Activated B cell treated with CpG ODN at 0.5 μM for 24 hours (primary cell): ENCODE measurements around the gene THSD4. TPM values are rescaled to one million over a fixed set of nuclear protein-coding genes. Genes with fewer than 3 reads are reported as not detected.

Experiments
- ATAC-seq: fragments of 200-7000 bp; cut with Tn5 transposase; one replicate; pipeline ENCODE4 v1.10.0; 2021; ENCODE audit warnings: low read depth, mild to moderate bottlenecking, moderate library complexity
- CTCF ChIA-PET: fragments of 350-600 bp; sonication (Branson Sonifier 250); formaldehyde crosslinking; loops from one replicate; lab custom pipeline; 2021; ENCODE audit warnings: antibody characterized with exemption; lab: Charles Lee
- POLR2A ChIA-PET: fragments of 350-600 bp; sonication (Branson Sonifier 250); formaldehyde crosslinking; loops from one replicate; lab custom pipeline; 2021; ENCODE audit warnings: antibody characterized with exemption; lab: Charles Lee
- DNase-seq: peaks from one replicate; pipeline ENCODE4 v3.0.0; 2022
- H3K27ac Mint-ChIP-seq: one replicate; pipeline ENCODE4 v1.8.0; 2020; ENCODE audit warnings: mixed read lengths
- H3K27me3 Mint-ChIP-seq: one replicate; pipeline ENCODE4 v1.8.0; 2021; ENCODE audit warnings: mixed read lengths
- H3K36me3 Mint-ChIP-seq: one replicate; pipeline ENCODE4 v1.8.0; 2021; ENCODE audit warnings: low read depth, mixed read lengths
- H3K4me1 Mint-ChIP-seq: one replicate; pipeline ENCODE4 v1.8.0; 2021; ENCODE audit warnings: mixed read lengths
- H3K4me3 Mint-ChIP-seq: one replicate; pipeline ENCODE4 v1.8.0; 2020; ENCODE audit warnings: mild to moderate bottlenecking, mixed read lengths
- H3K9me3 Mint-ChIP-seq: one replicate; pipeline ENCODE4 v1.8.0; 2020; ENCODE audit warnings: mixed read lengths
- CTCF ChIP-seq: fragments of 200-600 bp; IDR thresholded peaks from one replicate; pipeline ENCODE4 v1.8.0; 2022; ENCODE audit warnings: antibody characterized with exemption, mild to moderate bottlenecking
- intact Hi-C: fragments of 100-400 bp; cut with micrococcal nuclease; formaldehyde crosslinking; loops from one replicate; pipeline ENCODE4 v1.15.1; 2024
- total RNA-seq: library from RNA; stranded (reverse); gene quantifications from 2 replicates; pipeline ENCODE4 v1.2.3, GENCODE V29; 2022

THSD4 gene
- total RNA-seq, 1 donor from 2014 or later: not detected

GRCh38 chr15:71425388-71425787, 310.1 kb downstream of the THSD4 start:
- ChIA-PET POLR2A (no interaction called here), CTCF (no interaction called here)
- no peak overlapping the region for H3K4me3 Mint-ChIP-seq
- no peaks in the 10 kb centered on the region for H3K9me3 Mint-ChIP-seq
- H3K36me3 Mint-ChIP-seq: no peaks in the 10 kb centered on the region
- intact Hi-C loops: no loop called here
- H3K27ac Mint-ChIP-seq: no peak overlapping the region
- TF ChIP-seq CTCF: no peak
- DNase-seq: no peak
- ATAC-seq: no peak
- no peaks in the 10 kb centered on the region for H3K4me1 Mint-ChIP-seq
- peaks cover 12% of the 10 kb centered on the region for H3K27me3 Mint-ChIP-seq

DNA sequence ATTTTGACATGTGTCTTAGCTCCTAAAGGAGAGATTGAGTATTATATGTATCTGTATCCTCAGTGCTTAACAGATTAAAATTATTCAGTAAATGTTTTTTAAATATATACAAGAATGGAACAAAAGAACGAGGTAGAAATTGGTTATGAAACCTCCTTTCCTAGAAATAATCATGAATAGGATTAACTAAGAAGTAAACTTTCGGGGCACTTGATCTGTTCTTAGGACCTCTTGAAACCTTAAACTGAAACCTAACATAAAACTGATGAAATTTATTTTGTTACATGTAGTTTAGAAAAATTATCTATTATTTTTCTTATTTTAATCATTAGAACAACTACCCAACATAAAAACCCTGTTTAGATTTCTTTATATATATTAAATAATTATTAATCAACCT, 311.5 kb downstream of the THSD4 start:
- intact Hi-C loops: no loop called here
- CTCF ChIA-PET: no interaction called here
- no peaks in the 10 kb centered on the region for H3K9me3 Mint-ChIP-seq
- H3K4me1 Mint-ChIP-seq: no peaks in the 10 kb centered on the region
- H3K36me3 Mint-ChIP-seq: no peaks in the 10 kb centered on the region
- no peak for TF ChIP-seq CTCF
- ATAC-seq (no peak), DNase-seq (no peak)
- no peak overlapping the region for H3K27ac Mint-ChIP-seq
- POLR2A ChIA-PET: no interaction called here
- peaks cover 9% of the 10 kb centered on the region for H3K27me3 Mint-ChIP-seq
- H3K4me3 Mint-ChIP-seq: no peak overlapping the region

DNA sequence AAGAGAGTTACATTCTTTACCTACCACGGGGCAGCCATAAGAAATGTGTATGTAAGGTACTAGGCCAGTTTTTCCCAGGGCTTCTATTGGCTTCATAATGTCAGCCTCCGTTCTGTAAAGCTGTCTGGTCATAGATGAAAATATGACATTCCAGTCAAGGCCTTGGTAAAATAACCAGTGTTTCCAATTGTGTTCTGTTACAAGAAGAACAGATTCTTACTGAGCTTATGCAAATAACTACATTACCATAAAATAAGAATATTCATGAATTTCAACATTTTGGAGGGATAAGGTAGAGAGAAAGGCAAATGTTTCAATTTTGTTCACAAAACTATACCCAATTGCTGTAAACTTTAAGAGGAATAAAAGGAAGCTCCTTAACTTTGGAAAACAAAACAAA, 315.5 kb downstream of the THSD4 start:
- TF ChIP-seq CTCF: no peak
- intact Hi-C loops: no loop called here
- ChIA-PET POLR2A (no interaction called here), CTCF (no interaction called here)
- no peaks in the 10 kb centered on the region for H3K4me1 Mint-ChIP-seq
- no peak overlapping the region for H3K4me3 Mint-ChIP-seq
- no peak for ATAC-seq
- H3K36me3 Mint-ChIP-seq: no peaks in the 10 kb centered on the region
- H3K27me3 Mint-ChIP-seq: peaks cover 3% of the 10 kb centered on the region
- no peak overlapping the region for H3K27ac Mint-ChIP-seq
- no peaks in the 10 kb centered on the region for H3K9me3 Mint-ChIP-seq
- DNase-seq: no peak

GRCh38 chr15:71431343-71432336, 316.4 kb downstream of the THSD4 start:
- no peak for TF ChIP-seq CTCF
- ChIA-PET POLR2A (no interaction called here), CTCF (no interaction called here)
- H3K27me3 Mint-ChIP-seq: peaks cover 3% of the 10 kb centered on the region
- no peak for ATAC-seq
- no peak overlapping the region for H3K4me3 Mint-ChIP-seq
- H3K4me1 Mint-ChIP-seq: no peaks in the 10 kb centered on the region
- intact Hi-C loops: no loop called here
- H3K9me3 Mint-ChIP-seq: no peaks in the 10 kb centered on the region
- H3K36me3 Mint-ChIP-seq: no peaks in the 10 kb centered on the region
- no peak overlapping the region for H3K27ac Mint-ChIP-seq
- no peak for DNase-seq

- TF ChIP-seq CTCF: no peak
- H3K9me3 Mint-ChIP-seq: no peaks in the 10 kb centered on the region
- CTCF ChIA-PET: no interaction called here
- no peaks in the 10 kb centered on the region for H3K36me3 Mint-ChIP-seq
- no peaks in the 10 kb centered on the region for H3K4me1 Mint-ChIP-seq
- POLR2A ChIA-PET: no interaction called here
- ATAC-seq (no peak), DNase-seq (no peak)
- intact Hi-C loops: no loop called here
- no peak overlapping the region for H3K4me3 Mint-ChIP-seq
- H3K27ac Mint-ChIP-seq: no peak overlapping the region
- peaks cover 3% of the 10 kb centered on the region for H3K27me3 Mint-ChIP-seq
Observed at GRCh38 chr15:71433402-71433801, 318.1 kb downstream of the THSD4 start.
